Left renal cortex interstitium (tissue), 4 donors: ENCODE measurements around the gene KIF25. TPM values are rescaled to one million over a fixed set of nuclear protein-coding genes. Genes with fewer than 3 reads are reported as not detected.

ENCODE experiments used
- DNase-seq, 4 donors: peaks; one replicate each; pipeline ENCODE4 v3.0.0-alpha.2; 2013; ENCODE audit warnings: low read depth in 4 of 4, low spot score in 2 of 4, missing footprints in 1 of 4
- polyA plus RNA-seq, 4 donors: library from polyadenylated mRNA; unstranded; fragments of 120-200 nt; gene quantifications; one replicate each; pipeline ENCODE4 v1.2.1, GENCODE V29; 2013; ENCODE audit not compliant: insufficient read length in 4 of 4

KIF25 gene
- polyA plus RNA-seq, 4 donors: 0.34 to 0.96 (median 0.57) TPM

DNA sequence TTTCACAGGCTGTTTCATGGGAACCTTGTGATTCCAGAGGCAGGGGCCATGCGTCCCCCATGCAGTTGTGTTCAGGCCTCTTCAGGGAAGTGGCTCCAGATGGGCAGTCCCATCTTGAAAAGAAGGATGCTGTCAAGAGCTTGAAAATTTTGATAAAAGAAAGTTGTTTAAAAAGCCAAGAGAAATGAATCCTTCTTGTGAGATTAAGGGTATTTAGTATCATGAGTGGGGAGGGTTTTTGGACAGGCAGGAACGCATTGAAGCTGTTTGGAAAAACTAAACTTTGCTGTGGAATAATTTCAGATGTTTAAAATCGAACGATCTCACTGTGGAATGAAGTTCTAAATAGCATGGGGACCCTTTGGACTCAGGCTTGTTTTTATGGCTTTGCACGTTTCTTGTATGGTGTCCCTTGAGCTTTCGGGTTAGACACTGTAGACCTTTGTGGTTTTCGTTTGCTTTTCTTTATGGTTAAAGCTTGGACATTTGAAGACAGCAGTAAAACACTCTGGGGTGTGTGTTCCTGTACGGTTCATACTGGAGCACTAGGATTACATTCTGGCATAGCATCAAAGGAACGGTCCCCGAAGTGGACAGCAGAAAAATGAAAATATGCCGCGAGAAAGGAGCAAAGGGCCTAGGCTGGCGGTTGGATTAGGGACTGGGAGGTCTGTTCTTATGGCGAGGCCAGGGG, 18.2 kb downstream of the KIF25 start:
- peak in 1 of 4 donors; percentile 53 for DNase-seq

DNA sequence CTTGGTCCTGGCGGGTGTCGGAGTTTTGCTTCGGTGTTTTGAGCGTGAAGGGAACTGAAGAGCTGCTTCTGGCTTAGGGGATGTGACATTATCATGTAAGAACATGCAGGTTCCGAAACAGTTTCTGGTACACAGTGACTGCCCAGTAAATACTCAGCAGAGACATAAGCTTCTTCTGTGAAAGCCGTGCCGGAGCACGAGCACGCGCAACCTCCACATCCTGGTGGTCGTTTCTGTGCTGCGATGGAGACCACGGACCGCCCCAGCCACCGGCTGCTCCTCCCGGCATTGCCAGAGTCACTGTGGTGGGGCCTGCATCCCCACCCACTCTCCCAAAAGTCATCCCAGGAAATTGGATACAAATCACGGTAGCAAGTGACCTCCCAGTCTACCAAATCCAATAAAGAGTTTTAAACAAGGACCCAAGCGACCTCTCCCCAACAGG, 18.7 kb downstream of the KIF25 start:
- DNase-seq: no peak

DNA sequence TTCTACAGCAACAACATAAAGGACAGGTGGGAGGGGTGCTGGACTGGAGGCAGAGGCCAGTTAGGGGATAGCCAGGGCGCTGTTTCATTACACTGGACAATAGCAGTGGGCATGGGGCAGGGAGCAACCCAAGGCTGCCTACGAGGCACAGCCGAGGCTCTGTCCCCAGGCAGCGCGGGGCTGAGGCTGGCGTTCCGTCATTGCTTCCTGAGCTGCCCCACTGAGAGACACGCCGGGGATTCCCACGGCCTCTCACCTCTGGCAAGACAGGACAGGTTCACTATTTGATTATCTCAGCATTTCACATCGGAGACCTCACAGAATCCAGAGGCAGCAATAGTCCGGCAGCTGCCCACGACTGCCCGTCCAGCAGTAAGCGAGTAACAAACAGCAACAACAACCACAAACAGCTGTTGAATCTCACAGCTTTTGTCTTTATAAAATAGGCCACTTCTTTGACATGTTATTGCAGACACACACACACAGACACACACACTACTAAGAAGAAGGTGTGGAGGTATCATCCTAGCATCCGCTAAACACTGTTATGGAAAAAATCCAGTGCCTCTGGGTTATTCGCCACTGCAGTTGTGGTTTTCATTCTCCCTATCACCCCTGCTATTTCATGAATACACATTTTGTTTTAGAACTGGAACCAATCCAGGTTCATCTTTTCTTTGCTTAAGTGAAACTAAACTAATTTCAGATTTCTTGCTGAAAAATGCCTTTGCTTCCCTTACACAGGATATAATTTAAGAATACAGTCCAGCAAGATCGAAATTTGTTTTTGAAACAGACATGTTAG, 19.5 kb downstream of the KIF25 start:
- no peak for DNase-seq

DNA sequence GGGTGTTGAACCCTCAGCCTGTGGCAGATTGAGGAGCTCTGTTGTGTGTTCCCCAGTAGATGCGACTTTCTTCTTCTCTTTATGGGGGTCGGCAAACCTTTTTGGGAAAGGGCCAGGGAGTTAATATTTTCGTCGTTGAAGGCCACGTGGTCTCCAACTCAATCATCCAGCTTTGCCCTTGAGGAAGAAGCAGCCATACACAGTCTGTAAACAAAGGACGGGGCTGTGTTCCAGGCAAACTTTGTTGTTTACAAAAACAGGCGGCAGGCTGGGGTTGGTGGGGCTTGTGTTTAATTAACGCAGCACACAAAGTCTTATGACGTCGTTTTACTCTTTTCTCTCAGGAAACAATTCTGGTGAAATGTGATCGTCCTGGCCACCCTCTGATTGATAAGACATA, 20.2 kb downstream of the KIF25 start:
- DNase-seq: no peak

DNA sequence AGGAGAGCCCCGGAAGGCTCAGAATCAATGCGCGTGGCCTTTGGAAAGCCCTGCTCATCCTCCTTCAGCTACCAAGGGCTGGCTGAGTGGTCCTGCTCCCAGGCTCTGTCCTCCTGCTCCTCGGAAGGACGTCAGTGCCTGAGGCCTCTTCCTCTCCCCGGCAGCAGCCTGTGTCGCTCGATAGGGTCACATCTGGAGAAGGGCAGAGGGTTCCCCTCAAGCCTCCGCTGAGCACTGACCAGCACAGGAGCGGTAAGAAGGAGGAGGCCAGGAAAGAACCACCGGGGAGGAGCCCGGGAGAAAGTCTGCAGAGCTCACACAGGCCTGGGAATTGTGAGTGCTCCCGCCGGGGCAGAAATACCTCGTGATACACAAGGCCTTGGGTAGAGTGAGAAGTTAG, 21.2 kb downstream of the KIF25 start:
- DNase-seq: no peak

DNA sequence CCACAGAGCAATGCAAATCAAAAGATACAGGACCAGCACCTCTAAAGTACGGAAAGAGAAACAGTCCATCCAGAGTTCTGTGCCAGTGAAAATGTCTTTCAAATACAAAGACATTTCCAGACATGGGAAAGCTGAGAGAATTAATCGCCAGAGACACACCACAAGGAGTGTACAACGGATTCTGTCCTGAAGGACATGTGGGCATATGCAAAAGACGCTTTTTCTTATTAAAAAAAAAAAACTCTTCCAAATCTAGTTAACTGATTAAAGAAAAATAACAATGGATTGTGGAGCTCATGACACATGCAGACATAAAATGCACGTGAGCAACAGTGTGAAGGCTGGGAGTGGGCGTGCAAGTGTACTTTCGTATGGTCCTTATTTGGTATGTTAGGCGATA, 22.8 kb downstream of the KIF25 start:
- DNase-seq: no peak

DNA sequence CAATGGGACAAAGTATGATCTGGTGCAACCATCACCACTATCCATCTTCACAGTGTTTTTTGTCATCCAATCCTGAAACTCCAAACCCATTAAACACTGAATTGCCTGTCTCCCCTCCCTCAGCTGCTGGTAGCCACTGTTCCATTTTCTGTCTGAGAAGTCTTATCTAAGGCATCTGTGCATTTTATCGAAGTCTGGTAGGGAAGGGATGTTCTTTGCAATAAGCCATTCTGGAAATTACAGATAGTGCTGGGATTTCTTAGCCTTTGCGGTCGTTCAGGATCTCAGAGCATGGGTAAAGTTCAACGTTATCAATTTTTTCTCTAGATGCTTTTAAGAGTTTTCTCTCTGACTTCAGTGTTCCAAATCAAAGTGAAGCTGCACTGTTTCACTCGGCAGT, 24.1 kb downstream of the KIF25 start:
- no peak for DNase-seq

DNA sequence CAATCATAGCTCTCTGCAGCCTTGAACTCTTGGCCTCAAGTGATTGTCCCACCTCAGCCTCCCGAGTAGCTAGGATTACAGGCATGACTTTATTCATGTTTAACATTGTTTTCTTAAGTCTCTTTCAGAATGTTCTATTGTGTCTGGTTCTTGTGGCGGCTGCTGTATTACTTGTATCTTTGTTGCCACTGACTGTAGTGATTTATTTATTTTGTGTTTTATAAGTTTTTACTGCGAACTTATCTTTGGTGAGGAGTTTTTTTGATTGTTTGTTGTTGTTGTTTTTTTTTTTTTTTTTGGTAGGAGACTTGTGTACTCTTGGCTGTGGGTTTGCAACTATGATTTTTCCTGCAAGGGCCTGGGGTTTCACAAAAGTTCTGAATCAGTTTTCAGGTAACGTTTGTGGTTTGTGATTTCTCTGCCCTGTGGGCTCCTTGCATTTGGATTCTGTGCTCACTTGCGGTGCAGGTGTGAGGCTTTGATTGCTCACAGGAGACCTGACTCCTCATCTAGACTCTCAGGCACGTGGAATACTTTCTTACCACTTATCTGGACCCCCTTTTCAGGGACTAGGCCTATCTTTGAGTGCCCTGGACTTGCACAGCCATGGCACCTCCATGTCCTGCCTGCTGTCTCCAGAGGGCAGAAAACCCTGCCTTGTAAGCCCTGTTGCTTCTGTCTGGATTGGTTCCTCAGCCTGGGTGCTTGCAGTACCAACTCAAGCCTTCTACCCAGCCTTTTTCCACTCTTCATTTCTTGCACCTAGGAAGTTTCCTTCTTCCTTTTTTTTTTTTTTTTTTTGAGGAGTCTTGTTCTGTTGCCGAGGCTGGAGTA, 25.2 kb downstream of the KIF25 start:
- DNase-seq: no peak

DNA sequence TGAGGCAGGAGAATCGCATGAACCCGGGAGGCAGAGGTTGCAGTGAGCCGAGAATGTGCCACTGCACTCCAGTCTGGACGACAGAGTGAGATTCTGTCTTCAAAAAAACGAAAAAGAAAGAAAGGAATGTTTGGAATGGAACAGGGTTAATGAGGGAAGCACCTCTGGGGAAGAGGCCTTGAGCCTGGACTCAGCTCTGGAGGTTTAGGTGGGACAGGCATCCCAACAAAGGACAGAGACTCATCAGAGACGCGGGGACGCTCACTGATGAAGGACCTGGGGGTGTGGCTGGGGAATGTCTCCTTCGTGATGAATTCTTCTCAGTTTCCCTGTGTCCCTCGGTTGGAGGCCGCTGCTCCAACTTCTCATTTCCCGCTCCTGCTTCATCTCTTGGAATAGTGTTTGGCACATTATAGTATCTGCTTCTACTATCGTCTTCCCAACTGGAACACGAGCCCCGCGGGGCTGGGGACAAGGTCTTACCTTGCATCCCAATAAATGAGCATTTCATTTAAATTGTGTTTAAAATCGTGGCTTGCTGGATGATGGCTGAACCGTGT, 27.6 kb downstream of the KIF25 start:
- DNase-seq: no peak

DNA sequence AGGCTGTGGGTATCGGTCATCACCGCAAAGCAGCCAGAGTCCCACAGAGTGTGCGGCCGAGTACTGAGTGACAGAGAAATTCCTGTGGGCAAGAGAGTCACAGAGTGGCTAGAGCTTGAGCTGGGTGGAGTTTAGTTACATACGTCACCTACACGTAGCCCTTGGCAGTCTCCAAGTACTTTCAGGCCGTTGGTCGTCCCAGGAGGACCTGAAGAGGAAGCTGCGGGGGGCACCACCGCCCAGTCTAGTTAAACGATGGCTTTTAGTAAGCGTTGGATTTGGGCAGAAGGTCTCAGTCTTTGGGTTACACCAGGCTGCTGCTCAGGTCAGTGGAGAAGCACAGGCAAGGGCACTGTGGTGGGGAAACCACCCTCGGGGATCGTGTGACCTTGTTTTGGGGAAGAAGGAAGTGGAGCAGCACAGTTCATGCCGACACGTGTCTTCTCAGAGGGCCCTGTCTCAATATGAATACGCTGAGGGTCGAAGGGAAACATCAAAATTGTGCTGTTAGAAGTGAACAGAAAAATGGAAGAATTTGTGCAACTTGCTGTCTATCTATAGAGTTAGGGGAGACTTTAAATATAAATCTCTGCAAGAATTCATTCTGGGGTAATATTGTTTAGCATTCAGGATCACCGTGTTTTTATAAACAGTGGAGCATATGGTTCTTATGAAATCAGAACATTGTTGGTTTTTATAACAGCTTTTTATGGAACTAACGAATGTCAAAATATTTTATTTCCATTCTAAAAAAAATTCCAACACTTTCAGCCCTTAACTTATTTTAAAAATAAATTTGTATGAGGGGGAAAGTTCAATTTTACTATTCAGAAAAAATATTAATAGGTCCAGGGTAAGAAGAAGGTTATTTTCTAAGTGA, 28.6 kb downstream of the KIF25 start:
- no peak for DNase-seq

DNA sequence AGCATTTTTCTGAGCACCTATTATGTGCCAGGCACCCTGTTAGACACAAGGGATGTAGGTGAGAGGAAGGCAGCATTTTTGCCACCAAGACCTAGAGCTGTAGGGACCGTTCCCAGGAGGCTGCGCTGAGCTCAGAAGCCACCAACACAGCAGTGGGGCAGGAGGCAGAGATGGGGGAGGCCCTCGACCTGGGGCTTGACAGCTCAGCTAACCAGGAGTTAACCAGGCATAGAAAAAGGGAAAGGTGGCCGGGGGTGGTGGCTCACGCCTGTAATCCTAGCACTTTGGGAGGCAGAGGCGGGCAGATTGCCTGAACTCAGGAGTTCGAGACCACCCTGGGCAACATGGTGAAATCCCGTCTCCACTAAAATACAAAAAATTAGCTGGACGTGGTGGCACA, 29.5 kb downstream of the KIF25 start:
- no peak for DNase-seq

DNA sequence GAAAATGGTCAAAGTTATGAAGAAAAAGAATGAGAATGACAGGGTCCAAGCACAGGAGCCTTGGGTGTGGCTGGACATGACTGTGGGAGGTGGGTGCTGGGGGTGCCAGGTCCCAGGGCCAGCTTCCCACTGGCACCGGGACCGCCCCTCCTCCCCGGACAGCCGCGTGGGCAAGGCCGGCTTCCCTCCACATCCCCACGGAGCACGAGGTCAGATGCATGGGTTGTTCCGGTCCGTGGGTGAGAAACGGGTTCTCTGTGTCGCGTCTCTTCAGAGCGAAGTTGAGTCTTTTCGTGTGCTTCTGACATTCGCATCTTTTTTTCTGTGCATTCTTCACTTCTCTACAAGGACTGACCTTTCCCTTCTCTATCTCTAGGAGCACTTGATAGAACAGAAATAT, 30.1 kb downstream of the KIF25 start:
- no peak for DNase-seq

DNA sequence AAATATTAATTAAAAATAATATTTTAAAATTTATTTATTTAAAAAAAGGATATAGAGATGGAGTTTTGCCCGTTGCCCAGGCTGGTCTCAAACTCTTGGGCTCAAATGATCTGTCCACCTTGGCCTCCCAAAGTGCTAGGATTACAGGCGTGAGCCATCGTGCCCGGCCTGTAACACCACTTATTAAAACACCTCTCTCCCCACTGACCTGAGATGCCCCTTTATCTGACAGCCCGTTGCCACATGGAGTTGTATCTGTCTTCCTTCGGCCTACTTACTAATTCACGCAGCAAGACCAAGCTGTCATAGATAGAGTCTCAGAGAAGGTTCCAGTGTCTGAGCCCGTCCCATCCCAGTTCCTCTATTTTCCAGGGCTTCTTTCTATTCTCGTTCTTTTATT, 30.7 kb downstream of the KIF25 start:
- no peak for DNase-seq

DNA sequence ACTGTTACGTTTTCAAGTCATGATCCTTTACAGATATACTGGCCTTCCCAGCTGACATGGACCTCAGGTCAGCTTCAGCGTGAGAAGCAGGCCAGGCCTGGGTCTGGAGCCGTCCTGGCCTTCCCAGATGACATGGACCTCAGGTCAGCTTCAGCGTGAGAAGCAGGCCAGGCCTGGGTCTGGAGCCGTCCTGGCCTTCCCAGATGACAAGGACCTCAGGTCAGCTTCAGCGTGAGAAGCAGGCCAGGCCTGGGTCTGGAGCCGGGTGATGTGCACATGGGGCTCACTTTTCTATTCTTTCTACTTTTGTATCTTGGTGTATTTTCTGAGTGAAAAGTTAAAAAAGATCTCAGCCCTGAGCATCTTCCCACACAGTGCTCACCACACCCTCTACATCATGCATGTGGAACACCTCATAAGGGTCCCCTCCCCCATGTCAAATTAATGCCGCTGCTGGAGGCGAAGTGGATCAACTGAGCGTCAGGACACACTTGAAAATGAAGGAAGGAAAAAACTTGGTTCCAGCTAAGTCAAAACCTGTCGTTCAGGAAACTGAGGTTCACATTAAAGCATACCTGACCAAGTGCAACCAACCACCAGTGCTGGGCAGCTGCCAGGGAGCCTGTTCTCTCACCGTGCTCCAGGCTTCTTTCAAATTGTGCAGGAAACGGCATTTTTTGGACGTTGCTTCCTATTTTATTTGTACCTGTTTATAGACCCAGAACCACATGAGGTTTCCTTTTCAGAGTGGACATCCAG, 32.2 kb downstream of the KIF25 start:
- DNase-seq: no peak

DNA sequence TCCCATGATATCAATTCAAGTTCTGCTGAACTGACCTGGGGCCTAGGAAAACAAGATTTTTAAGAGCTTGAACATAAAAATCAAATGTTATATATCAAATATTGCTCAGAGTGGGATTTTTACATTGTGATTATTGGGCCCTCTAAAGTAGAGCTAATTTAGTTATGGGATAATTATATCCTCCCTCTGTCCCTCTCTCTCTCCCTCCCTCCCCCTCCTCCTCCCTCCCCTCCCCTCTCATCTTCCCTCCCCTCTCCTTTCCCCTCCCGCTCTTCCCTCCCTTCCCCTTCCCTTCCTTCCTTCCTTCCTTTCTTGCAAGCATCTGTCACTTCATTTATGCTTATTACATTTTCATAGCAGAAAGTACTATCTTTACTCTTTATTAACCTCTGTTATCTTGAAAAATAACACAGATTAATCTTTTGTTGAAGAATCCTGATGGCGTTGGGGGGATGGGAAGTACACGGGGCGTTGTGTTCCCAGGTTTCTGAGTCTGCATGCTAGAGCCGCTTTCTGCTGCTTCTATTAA, 32.8 kb downstream of the KIF25 start:
- no peak for DNase-seq

DNA sequence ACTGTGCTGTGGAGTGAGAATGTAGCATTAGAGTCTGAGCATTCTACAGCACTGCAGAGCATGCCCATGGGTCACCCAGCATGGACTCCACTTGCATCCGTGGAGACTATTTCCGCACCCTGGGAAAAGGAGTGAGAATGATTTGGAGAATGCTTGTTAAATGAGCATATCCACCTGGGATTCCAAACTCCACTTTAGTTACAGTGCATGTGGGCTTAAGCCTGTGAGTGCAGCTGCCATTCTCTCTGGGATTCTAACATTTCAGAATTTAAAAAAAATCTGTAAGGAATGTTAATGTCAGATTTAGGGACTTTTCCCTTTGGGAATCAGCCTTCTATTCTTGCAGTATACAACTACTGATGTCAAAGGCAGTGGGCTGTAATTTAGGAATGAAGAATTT, 33.4 kb downstream of the KIF25 start:
- no peak for DNase-seq

DNA sequence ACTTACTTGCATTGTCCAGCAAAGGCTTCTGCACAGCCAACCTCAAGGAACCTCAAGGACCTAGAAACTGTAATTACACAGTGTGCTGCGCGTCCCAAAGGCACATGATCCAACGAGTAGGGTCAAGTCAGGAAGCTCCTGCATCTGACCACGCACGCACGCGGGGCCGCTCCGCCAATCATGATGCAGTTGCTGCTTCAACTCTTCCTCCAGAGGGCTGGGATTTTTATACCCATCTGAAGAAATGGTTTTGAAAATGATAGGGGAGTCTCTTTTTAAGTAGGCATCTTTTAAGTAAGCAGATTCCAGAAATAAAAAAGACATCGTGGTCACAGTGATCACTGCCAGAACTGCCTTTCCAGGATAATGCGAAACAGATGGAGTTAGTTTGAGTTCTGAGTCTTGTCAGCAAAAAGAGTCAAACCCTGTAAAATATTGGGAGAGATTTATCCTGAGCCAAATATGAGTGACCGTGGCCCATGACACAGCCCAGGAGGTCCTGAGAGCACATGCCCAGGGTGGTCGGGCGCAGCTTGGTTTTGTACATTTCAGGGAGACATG, 34.0 kb downstream of the KIF25 start:
- DNase-seq: no peak

DNA sequence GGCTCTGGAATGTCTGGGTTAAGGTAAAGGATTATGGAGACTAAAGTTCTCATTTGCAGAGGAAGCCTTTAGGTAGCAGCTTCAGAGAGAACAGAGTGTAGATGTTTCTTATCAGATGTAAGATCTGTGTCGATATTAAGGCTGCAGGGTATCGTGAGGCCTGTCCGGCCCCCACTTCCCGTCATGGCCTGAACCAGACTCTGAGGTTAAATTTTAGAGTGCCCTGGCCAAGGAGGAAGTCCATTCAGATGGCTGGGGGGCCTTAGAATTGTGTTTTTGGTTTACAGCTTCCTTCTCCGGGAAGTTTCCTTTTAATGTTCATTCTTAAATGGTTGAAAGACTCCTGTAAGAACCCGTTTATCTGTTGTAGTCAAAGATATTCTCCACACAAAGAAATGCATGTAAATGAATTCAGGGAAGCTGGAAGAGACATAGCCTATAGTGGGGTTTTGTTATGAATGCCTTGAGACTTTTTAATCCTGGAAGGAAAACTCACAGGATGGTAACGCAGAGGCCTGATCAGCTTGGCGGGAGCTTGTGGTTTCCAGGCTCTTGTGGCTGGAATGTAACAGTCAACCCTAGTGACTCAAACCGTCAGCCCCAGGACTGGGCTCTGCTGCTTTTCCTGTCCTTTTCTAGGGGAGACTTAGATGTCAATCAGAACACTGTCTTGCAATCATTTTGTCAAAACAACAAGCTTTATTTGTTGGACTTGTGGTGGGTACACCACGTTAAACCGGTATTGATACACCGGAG, 34.7 kb downstream of the KIF25 start:
- no peak for DNase-seq
